Measurements from ENCODE around the gene KSR2. TPM values are rescaled to one million over a fixed set of nuclear protein-coding genes. Genes with fewer than 3 reads are reported as not detected.
A peak's percentile ranks its signal among the peaks of the same experiment; 100 is the strongest.
"Not testable (repeated sequence)": the region's sequence is repeated elsewhere in the genome, so short reads cannot be mapped to it uniquely, and the experiment has no call there.

The KSR2 gene
- total RNA-seq, 1 donor from 2014 or later = 0.26 TPM

- DNase-seq (ENCODE audit: low read depth in 2 of 2) = peak in 1 of 2 donors; percentile 61
These were observed 110.9 kb downstream of the KSR2 start for GRCh38 chr12:117857632-117858612.

GRCh38 chr12:117857139-117857538 lies 111.7 kb downstream of the KSR2 start:
- not testable (repeated sequence) for DNase-seq (ENCODE audit: low read depth in 2 of 2)

GRCh38 chr12:117855165-117855564 lies 113.6 kb downstream of the KSR2 start:
- no peak for DNase-seq (ENCODE audit: low read depth in 2 of 2)

- peak in 1 of 2 donors; percentile 66 for DNase-seq (ENCODE audit: low read depth in 2 of 2)
These were observed 114.3 kb downstream of the KSR2 start for GRCh38 chr12:117854339-117855012.

- DNase-seq (ENCODE audit: low read depth in 2 of 2) = no peak
These were observed 115.2 kb downstream of the KSR2 start for GRCh38 chr12:117853600-117853999.

- peak; percentile 12 to 54 for DNase-seq (ENCODE audit: low read depth in 2 of 2)
These were observed 118.7 kb downstream of the KSR2 start for GRCh38 chr12:117850048-117850447.

GRCh38 chr12:117847371-117847770 lies 121.4 kb downstream of the KSR2 start:
- no peak for DNase-seq (ENCODE audit: low read depth in 2 of 2)

- no peak for DNase-seq (ENCODE audit: low read depth in 2 of 2)
These were observed 123.4 kb downstream of the KSR2 start for GRCh38 chr12:117845271-117845904.

- DNase-seq (ENCODE audit: low read depth in 2 of 2) = no peak
These were observed 124.5 kb downstream of the KSR2 start for GRCh38 chr12:117844114-117844830.

GRCh38 chr12:117842630-117843029 lies 126.2 kb downstream of the KSR2 start:
- DNase-seq (ENCODE audit: low read depth in 2 of 2) = no peak

- no peak for DNase-seq (ENCODE audit: low read depth in 2 of 2)
These were observed 126.6 kb downstream of the KSR2 start for GRCh38 chr12:117842220-117842619.

- DNase-seq (ENCODE audit: low read depth in 2 of 2) = no peak
These were observed 131.1 kb downstream of the KSR2 start for GRCh38 chr12:117837737-117838050.

GRCh38 chr12:117836999-117837736 lies 131.6 kb downstream of the KSR2 start:
- peak; percentile 30 to 74 for DNase-seq (ENCODE audit: low read depth in 2 of 2)

- DNase-seq (ENCODE audit: low read depth in 2 of 2) = no peak
These were observed 132.3 kb downstream of the KSR2 start for GRCh38 chr12:117836476-117836875.

GRCh38 chr12:117835156-117835555 lies 133.6 kb downstream of the KSR2 start:
- no peak for DNase-seq (ENCODE audit: low read depth in 2 of 2)

- DNase-seq (ENCODE audit: low read depth in 2 of 2) = no peak
These were observed 136.0 kb downstream of the KSR2 start for GRCh38 chr12:117832459-117833457.

GRCh38 chr12:117830471-117830870 lies 138.3 kb downstream of the KSR2 start:
- DNase-seq (ENCODE audit: low read depth in 2 of 2) = no peak

GRCh38 chr12:117829108-117829507 lies 139.7 kb downstream of the KSR2 start:
- no peak for DNase-seq (ENCODE audit: low read depth in 2 of 2)

GRCh38 chr12:117827660-117828059 lies 141.1 kb downstream of the KSR2 start:
- no peak for DNase-seq (ENCODE audit: low read depth in 2 of 2)

- DNase-seq (ENCODE audit: low read depth in 2 of 2) = no peak
These were observed 143.0 kb downstream of the KSR2 start for GRCh38 chr12:117825827-117826226.

All from dermis microvascular lymphatic vessel endothelial cell (primary cell).